ENCODE results near the gene LRRK1. TPM values are rescaled to one million over a fixed set of nuclear protein-coding genes. Genes with fewer than 3 reads are reported as not detected.

LRRK1 gene
- total RNA-seq, 4 donors from 2014 or later: 2.6 to 36.6 (median 13.1) TPM

DNA sequence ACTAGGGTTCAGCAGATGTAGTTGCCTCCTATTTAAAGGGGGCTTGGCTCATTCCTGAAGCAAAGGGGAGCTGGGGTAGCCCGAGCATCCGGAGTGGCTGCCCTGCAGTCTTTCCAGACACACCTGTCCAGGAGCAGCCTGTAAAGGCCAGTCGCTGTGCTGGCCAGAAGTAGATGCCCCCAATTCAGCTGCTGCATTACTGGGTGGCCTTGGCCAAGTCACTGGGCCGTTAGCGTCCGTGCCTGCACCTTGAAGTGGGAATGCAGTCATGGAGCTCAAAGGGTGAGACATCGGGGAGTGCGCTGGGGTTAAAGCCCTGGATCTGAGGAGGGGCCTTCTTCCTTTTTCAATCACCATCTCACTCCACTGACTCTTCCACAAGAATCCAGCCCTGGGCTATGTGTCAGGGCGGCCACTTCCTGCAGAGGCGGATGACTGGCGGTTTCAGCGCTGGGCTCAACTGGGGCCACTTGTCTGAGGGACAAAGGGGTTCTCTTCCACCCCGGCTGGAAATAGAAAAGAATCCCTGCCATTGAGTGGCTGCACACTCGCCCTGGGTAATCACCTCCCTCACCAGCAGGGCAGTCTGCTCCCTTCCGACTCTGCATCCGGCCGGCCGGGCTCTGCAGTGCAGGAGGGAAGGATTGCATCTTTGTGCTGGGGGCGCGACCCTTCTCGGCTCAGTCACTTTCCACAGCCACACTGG, 27.7 kb upstream of the LRRK1 start:
- peak in 1 of 2 donors; percentile 13 for DNase-seq
- H3K9me3 ChIP-seq: no peaks in the 10 kb centered on the region
- intact Hi-C loops (cut with DNase I; ENCODE audit: low total_unique reads): no loop called here

DNA sequence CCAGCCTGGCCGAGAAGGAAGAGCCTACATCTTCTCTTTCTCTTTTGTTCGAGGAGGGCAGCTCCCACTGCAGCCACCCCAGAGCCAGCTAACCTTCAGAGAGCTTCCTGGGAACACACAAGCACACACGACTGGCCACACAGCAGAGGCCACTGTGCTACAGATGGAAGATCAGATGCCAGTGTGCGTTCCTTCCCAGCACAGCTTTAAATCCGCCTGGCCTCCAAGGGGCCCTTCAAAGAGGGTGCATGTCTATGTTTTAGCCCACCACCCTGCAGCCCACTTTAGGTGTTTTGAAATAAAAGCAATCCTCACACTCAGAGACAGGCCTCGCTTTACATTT, 27.2 kb upstream of the LRRK1 start:
- TF ChIP-seq POLR2A (IDR thresholded peaks at IDR 0.05): no peak
- TF ChIP-seq, protein P1, sequence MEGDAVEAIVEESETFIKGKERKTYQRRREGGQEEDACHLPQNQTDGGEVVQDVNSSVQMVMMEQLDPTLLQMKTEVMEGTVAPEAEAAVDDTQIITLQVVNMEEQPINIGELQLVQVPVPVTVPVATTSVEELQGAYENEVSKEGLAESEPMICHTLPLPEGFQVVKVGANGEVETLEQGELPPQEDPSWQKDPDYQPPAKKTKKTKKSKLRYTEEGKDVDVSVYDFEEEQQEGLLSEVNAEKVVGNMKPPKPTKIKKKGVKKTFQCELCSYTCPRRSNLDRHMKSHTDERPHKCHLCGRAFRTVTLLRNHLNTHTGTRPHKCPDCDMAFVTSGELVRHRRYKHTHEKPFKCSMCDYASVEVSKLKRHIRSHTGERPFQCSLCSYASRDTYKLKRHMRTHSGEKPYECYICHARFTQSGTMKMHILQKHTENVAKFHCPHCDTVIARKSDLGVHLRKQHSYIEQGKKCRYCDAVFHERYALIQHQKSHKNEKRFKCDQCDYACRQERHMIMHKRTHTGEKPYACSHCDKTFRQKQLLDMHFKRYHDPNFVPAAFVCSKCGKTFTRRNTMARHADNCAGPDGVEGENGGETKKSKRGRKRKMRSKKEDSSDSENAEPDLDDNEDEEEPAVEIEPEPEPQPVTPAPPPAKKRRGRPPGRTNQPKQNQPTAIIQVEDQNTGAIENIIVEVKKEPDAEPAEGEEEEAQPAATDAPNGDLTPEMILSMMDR (IDR thresholded peaks at IDR 0.05): no peak

More for the DNA sequence above, 27.7 kb upstream of the LRRK1 start:
- Histone ChIP-seq H3K27ac (no peak overlapping the region), H3K4me3 (no peak overlapping the region), H3K4me1 (no peaks in the 10 kb centered on the region), H3K36me3 (no peaks in the 10 kb centered on the region), H3K27me3 (no peaks in the 10 kb centered on the region)
- TF ChIP-seq POLR2A (IDR thresholded peaks at IDR 0.05): no peak
- TF ChIP-seq, protein P1 (IDR thresholded peaks at IDR 0.05): no peak

DNA sequence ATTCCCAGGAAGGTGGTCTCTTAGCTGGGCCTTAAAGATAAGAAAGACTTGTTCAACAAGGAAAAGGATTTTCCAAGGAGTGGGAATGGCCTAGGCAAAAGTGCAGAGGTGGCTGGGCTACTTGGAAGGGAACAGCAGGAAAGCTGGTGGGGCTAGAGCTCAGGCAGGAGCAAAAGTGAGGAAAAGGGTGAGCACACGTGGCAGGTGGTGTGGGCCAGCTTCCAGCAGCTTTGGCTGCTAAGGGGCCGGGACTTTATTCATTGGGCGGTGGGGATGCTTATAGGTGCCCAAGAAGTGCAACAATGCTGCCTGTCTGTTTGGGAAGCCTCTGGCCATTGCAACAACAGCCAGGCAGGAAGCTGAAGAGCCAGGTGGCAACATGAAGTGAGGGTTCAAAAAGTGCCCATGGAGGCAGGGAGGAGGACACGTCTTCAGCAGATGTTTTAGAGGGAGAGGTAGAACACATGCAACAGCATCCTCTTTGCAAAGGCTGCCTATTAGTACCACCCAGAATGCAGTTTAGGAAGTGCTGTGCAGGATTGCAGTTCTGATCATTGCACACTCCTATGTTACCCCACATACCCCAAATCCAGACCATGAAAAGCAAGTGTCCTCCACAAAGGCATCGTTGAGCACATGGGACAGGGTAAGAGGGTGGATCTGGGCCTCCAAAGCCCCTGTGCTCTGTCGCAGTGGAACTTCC, 25.7 kb upstream of the LRRK1 start:
- no peak overlapping the region for H3K4me3 ChIP-seq
- H3K4me1 ChIP-seq: no peaks in the 10 kb centered on the region
- no peaks in the 10 kb centered on the region for H3K36me3 ChIP-seq
- H3K27me3 ChIP-seq: no peaks in the 10 kb centered on the region
- H3K9me3 ChIP-seq: no peaks in the 10 kb centered on the region
- peak in 1 of 2 donors; percentile 2 for DNase-seq
- no peak for TF ChIP-seq POLR2A (IDR thresholded peaks at IDR 0.05)
- TF ChIP-seq, protein P1 (IDR thresholded peaks at IDR 0.05): no peak
- H3K27ac ChIP-seq: no peak overlapping the region
- intact Hi-C loops (cut with DNase I; ENCODE audit: low total_unique reads): no loop called here

More for the DNA sequence above, 27.2 kb upstream of the LRRK1 start:
- no peaks in the 10 kb centered on the region for H3K36me3 ChIP-seq
- no peaks in the 10 kb centered on the region for H3K27me3 ChIP-seq
- H3K27ac ChIP-seq: no peak overlapping the region
- intact Hi-C loops (cut with DNase I; ENCODE audit: low total_unique reads): no loop called here
- DNase-seq: no peak
- no peak overlapping the region for H3K4me3 ChIP-seq
- H3K9me3 ChIP-seq: no peaks in the 10 kb centered on the region
- no peaks in the 10 kb centered on the region for H3K4me1 ChIP-seq

DNA sequence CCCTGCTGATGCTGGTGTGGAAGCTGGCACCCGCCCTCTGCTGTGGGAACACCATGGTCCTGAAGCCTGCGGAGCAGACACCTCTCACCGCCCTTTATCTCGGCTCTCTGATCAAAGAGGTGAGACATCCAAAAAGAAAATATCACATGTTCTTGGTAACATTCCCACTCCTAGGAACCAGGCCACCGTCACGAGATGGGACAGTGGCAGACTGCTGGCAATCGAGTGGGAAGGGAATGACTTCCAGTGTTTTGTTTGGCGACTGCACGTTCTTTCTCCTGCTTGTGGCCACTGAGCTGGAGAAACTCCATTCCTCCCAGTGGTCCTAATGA, 25.2 kb upstream of the LRRK1 start:
- TF ChIP-seq, protein P1 (IDR thresholded peaks at IDR 0.05): no peak
- no peak for TF ChIP-seq POLR2A (IDR thresholded peaks at IDR 0.05)
- H3K27me3 ChIP-seq: no peaks in the 10 kb centered on the region
- no peak overlapping the region for H3K4me3 ChIP-seq
- H3K27ac ChIP-seq: no peak overlapping the region
- intact Hi-C loops (cut with DNase I; ENCODE audit: low total_unique reads): no loop called here
- no peak for DNase-seq
- H3K36me3 ChIP-seq: no peaks in the 10 kb centered on the region
- H3K9me3 ChIP-seq: no peaks in the 10 kb centered on the region
- no peaks in the 10 kb centered on the region for H3K4me1 ChIP-seq

DNA sequence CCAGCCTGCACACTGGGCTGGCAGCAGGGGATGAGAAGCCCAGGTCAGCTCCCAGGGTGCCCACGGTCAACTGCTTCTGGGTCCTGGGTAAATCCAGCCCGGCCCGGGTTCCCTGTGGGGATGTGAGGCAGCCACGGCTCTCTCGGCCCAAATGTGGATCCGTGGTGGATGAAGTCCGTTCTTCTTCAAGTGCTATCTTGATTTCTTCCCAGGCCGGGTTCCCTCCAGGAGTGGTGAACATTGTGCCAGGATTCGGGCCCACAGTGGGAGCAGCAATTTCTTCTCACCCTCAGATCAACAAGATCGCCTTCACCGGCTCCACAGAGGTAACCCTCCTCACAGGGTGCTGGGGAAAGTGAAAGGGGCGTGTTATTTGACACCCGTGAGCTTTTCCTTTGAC, 23.4 kb upstream of the LRRK1 start:
- intact Hi-C loops (cut with DNase I; ENCODE audit: low total_unique reads): no loop called here

More for the DNA sequence above, 23.4 kb upstream of the LRRK1 start:
- Histone ChIP-seq H3K4me1 (no peaks in the 10 kb centered on the region), H3K9me3 (no peaks in the 10 kb centered on the region), H3K27me3 (no peaks in the 10 kb centered on the region), H3K27ac (no peak overlapping the region), H3K4me3 (no peak overlapping the region), H3K36me3 (no peaks in the 10 kb centered on the region)
- no peak for DNase-seq
- TF ChIP-seq, protein P1 (IDR thresholded peaks at IDR 0.05): no peak
- no peak for TF ChIP-seq POLR2A (IDR thresholded peaks at IDR 0.05)

Data from uterus (tissue), 4 donors.